Kidney glomerular epithelial cell (primary cell): ENCODE measurements around the gene DEFB123.
"Not testable (repeated sequence)": the region's sequence is repeated elsewhere in the genome, so short reads cannot be mapped to it uniquely, and the experiment has no call there.

Experiments
- DNase-seq: peaks from one replicate; lab custom pipeline; 2025; lab: John Stamatoyannopoulos, UW

Gene DEFB123, protein sequence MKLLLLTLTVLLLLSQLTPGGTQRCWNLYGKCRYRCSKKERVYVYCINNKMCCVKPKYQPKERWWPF

DNA sequence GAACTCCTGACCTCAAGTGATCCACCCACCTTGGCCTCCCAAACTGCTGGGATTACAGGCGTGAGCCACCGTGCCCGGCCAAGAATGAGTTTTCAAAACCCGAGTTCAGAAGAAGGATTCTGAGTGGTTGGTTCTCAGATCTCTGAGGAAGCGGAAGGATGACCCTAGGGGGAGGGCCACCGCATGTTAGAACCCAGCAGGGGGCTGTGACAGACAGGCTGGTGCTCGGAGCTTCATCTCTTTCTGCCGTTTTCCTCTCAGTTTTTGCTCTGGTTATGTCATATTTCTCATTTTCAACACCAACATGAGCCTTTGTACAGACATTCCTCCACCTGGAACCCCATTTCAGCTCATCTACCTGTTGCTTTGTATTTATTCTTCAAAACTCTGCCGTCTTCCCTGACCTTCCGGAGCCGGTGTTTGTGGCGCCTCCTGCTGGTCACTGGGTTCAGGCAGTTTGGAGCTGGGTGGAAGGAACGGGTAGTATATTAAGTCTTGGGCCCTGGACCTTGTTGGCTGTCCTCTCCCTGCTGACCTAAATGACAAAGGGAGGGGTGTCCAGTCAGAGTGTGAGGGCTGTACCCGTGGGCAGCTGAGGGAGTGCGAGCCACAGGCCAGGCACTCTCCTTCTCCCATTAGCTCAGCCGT lies at the start of gene DEFB123:
DEFB123 (plus strand) TSS at position 621 of the 648 bp plus-strand sequence. CDS start 67 bp downstream, outside the sequence.
- no peak for DNase-seq

DNA sequence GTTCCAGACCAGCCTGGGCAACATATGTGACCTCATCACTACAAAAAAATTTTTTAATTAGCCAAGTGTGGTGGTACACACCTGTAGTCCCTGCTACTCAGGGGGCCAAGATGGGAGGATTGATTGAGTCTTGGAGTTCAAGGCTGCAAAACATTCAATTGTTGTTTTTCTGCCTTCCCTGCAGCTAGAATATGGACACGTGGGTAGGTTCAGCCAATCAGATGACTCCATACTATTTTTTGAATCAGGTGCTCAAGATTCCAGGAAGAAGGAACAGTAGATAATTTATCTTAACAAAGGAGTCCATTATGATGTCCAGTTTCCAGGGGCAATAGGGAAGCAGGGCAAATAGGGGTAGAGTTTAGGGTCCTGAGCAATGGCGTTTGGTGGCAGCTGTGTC lies 47.6 kb upstream of the DEFB123 start:
- DNase-seq, result no peak

DNA sequence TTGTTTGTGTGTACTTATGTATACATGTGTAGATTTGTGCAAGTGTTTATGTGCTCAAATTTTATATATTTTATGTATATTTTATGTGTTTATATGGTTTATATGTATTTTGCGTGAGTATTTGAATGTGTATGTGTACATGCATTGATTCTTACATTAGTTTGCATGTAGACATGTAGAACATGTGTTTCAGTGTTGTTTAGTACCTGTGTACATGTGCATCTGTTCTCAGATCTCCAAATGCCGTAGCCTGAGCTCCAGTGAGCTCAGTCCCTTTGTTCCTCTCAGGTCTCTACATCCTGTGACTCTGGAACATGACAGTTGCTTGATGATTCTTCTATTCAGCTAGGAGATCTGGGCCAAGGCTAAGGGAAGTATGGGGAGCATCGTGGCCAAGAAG lies 45.5 kb upstream of the DEFB123 start:
- no peak for DNase-seq

DNA sequence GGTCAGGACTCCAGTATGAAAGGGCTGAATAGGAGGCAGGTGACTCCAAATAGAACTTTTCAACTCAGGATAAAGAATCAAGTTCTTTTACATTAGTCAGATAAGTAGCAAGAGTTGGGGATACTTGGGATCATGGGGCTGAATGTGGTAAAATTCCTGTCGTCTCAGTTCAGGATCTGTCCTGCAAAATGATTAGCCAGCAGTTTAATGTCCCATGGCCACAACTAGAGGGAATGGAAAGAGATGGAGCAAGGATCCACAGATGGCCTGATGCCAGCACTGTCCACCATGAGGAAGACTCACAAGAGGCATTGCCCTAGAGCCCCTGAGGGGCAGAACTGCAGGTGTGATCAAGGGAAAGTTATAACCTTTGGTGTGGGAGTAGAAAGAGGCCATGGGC lies 36.5 kb upstream of the DEFB123 start:
- no peak for DNase-seq

DNA sequence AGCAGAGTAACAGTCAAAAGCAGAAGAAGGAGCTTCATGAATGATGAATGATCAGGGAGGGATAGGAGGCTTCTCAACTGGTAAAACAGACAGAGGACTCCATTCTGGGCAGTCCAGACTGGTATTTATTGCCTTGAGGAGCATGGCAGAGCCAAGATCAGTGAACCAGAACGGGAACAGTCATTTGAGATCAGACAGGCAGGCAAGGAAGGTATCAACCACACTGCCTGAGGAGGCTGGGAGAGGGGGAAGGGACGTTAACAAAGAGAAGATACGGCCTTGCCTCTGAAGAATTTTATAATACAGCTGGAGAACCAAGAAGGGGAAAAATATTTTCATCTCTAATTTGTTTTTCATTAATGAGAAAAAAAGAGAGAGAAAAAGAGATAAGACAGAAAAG lies 34.3 kb upstream of the DEFB123 start, which contains the start of gene DEFB121:
DEFB121 (minus strand) TSS at position 101 of the 400 bp plus-strand sequence; CDS start at position 38, 63 bp downstream.
- no peak for DNase-seq

DNA sequence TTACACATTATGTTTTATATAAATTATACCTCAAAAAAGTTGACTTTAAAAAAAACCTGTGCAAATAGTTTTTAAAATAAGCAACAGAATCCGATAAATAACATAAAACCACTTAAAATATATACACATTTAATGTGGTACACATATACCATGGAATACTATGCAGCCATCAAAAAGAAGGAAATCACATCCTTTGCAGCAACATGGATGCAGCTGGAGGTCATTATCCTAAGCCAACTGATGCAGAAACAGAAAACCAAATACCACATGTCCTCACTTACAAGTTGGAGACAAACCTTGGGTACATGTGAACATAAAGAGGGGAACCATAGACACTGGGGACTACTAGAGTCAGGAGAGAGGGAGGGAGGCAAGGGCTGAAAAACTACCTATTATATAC lies 30.4 kb upstream of the DEFB123 start:
- no peak for DNase-seq

DNA sequence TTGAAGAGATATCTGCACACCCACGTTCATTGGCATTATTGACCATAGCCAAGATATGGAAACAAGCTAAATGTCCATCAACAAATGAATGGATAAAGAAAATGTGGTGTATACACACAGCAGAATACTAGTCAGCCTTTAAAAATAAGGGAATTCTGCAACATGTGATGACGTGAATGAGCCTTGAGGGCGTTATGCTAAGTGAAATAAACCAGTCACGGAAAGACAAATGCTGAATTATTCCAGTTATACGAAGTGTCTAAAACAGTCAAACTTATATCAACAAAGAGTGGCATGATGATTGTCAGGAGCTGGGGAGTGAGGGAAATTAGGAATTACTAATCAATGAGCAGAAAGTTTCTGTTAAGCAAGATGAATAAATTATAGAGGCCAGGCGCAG lies 26.1 kb upstream of the DEFB123 start:
- no peak for DNase-seq

DNA sequence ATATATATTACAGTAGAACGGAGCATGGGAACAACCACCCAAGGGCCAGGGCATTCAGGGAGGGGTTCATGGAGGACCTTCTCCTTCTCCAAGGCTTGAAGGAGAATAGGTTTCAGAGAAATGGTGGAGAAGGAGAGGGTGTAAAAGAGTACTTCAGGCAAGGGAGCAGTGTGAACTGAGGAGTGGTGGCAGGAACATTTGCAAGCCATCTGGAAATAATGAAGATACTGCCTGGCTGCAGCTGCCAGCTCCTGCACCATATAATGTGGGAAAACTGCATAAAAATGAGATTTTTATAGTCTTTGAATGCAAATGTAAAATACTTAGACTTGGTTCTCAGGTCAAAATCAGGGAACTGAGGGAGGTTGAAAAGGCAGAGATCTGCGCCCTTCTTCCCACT lies 24.8 kb upstream of the DEFB123 start:
- DNase-seq, result no peak

DNA sequence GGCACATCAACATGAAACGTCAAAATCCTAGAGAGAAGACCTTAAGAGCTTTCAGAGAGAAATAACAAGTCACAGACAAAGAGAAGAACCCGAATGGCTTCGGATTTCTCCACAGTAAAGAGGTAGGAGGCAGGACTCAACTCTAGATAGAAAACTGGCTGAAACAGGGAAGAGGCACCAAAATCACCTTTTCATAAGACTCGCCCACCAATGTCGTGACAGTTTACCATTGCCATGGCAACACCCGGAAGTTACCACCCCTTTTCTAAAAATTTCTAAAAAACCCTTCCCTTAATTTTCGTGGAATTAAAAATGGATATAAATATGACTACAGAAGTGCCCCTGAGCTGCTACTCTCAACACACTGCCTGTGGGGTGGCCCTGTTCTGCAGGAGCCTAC lies 22.1 kb upstream of the DEFB123 start:
- no peak for DNase-seq

DNA sequence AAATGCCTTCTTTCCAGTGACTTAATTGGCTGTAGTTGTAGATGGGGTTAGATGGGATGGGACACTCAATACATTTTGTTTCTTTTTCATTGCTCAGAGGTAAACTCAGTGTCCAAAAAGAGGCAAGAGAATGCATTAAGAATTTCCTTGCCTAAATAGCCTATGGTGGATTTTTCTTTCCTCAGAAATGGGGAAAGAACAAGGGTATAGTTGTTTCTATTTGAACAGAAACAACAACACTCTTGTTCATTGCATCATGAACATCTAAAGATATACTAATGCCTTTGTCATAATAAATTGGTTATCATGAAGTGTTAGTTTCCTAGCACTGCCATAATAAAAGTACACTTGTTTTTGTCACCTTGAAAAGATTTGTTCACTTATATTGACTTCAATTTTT lies 14.6 kb upstream of the DEFB123 start:
- DNase-seq, result no peak

DNA sequence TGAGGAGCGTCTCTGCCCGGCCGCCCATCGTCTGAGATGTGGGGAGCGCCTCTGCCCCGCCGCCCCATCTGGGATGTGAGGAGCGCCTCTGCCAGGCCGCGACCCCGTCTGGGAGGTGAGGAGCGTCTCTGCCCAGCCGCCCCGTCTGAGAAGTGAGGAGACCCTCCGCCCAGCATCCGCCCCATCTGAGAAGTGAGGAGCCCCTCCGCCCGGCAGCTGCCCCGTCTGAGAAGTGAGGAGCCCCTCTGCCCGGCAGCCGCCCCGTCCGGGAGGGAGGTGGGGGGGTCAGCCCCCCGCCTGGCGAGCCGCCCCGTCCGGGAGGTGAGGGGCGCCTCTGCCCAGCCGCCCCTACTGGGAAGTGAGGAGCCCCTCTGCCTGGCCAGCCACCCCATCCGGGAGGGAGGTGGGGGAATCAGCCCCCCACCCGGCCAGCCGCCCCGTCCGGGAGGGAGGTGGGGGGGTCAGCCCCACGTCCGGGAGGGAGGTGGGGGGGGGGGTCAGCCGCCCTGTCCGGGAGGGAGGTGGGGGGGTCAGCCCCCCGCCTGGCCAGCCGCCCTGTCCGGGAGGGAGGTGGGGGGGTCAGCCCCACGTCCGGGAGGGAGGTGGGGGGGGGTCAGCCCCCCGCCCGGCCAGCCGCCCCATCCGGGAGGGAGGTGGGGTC lies 13.4 kb upstream of the DEFB123 start:
- DNase-seq, result not testable (repeated sequence)

DNA sequence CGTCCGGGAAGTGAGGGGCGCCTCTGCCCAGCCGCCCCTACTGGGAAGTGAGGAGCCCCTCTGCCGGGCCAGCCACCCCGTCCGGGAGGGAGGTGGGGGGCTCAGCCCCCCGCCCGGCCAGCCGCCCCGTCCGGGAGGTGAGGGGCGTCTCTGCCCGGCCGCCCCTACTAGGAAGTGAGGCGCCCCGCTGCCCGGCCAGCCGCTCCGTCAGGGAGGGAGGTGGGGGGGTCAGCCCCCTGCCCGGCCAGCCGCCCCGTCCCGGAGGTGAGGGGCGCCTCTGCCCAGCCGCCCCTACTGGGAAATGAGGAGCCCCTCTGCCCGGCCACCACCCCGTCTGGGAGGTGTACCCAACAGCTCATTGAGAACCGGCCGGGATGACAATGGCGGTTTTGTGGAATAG lies 12.9 kb upstream of the DEFB123 start:
- not testable (repeated sequence) for DNase-seq

DNA sequence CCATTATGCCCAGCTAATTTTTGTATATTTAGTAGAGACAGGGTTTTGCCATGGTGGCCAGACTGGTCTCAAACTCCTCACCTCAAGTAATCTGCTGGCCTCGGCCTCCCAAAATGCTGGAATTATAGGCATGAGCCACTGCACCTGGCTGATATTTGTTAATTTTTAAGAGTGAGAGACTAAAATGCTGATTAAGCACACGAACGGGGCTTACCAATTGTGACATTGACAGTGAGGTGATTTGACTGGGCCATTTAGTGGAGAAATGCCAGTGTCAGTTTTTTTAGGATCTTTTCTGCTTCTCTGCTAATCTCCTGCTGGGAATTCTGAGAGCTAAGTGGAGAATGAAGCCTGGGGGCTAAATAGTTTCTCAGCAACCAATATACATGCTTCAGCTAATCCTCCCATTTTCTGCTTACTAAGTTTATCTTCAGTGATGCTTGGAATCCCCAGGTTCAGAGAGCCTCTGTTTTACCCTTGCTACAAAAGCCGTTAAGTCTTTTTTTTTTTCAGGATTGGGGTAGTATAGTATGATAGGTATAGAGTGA lies 9.8 kb upstream of the DEFB123 start:
- DNase-seq, result no peak

DNA sequence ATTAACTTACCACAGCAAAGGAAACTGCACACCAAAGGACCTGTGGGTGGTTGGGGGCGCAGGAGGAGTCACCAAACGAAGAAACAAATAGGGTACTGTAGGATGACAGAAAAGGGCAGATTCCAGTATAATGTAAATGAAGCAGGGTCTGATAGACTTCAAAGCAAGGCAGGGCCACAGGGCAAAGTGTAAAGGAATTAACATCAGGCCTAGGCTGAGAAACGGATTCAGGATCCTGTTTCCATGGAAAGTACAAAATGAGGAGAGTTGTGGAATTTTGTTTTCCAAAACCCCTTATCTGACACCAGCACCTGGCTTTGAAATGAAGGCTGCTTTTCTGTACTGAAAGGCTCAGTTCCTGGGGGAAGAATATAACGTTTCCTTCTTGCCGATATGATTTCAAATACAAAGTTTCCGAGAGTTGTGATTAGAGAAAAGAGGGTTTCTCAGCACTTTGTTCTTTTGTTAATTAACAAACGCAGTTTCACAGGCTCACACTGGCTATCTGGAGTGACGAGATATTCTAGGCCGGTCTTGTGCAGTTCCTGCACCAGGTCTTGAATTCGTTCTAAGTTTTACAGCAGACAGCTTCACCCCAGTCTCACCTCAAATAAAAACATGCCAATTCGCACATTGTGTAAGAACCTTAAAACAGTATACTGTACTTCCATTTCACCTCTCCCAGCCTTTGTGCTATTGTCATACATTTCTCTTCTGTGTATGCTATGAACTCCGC lies 5.8 kb downstream of the DEFB123 start:
- no peak for DNase-seq

DNA sequence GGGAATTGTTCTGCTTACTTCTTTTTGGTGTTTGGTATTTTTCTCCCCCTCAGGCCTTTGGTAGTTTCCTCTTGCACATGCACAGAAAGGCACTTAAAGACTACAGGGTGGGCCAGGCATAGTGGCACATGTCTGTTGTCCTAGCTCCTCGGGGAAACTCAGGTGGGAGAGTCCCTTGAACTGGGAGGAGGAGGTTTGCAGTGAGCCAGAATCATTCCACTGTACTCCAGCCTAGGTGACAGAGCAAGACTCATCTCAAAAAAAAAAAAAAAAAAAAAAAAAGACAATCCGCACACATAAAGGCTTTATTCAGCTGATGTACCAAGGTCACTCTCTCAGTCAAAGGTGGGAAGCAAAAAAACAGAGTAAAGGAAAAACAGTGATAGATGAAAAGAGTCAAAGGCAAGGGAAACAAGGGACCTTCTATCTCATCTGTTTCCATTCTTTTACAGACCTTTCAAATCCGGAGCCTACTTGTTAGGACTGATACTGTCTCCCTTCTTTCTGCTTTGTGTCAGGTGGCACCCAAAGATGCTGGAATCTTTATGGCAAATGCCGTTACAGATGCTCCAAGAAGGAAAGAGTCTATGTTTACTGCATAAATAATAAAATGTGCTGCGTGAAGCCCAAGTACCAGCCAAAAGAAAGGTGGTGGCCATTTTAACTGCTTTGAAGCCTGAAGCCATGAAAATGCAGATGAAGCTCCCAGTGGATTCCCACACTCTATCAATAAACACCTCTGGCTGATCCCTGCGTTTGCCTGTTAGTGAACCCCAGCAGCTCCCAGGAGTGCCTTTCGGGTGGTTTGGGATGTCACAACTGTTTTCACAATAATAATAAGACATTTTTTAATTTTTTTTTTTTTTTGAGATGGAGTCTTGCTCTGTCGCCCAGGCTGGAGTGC lies 9.3 kb downstream of the DEFB123 start:
- DNase-seq, result no peak

DNA sequence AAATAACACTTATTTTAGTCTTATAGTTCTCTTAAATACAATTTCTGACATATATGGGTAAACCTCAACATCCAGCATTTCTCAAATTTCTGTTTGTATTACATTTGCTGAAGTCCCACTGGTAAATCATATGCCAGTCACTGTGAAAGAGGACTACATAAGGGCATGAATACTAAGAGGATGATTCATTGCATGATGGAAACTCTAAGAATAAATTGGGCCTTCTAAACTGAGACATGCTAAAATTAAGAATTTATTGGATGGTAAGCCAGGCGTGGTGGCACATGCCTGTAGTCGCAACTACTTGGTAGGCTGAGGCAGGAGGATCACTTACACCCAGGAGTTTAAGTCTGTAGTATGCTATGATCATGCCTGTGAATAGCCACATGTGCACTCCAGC lies 12.1 kb downstream of the DEFB123 start:
- DNase-seq, result no peak

DNA sequence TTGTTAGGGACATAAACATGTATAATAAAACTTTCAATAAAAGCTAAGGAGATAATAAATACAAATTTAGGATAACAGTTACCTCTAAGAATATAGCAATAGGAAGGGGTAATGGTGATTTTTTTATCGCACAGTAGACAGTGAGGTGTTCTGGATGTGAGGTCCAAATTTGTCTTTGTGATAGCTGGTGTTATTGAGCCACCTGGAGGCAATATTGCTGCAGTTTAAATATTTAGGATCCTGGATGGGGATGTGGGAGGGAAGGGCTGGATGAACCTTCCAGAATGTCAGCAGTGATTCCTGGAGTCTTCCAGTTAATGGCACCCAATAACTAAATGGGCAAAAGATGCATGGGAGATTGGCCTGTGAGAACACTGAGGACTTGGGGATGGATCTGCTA lies 13.9 kb downstream of the DEFB123 start:
- no peak for DNase-seq

DNA sequence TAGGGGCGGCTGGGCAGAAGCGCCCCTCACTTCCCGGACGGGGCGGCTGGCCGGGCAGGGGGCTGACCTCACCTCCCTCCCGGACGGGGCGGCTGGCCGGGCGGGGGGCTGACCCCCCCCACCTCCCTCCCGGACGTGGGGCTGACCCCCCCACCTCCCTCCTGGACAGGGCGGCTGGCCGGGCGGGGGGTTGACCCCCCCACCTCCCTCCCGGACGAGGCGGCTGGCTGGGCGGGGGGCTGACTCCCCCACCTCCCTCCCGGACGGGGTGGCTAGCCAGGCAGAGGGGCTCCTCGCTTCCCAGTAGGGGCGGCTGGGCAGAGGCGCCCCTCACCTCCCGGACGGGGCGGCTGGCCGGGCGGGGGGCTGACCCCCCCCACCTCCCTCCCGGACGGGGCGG lies 30.5 kb downstream of the DEFB123 start:
- DNase-seq, result not testable (repeated sequence)

DNA sequence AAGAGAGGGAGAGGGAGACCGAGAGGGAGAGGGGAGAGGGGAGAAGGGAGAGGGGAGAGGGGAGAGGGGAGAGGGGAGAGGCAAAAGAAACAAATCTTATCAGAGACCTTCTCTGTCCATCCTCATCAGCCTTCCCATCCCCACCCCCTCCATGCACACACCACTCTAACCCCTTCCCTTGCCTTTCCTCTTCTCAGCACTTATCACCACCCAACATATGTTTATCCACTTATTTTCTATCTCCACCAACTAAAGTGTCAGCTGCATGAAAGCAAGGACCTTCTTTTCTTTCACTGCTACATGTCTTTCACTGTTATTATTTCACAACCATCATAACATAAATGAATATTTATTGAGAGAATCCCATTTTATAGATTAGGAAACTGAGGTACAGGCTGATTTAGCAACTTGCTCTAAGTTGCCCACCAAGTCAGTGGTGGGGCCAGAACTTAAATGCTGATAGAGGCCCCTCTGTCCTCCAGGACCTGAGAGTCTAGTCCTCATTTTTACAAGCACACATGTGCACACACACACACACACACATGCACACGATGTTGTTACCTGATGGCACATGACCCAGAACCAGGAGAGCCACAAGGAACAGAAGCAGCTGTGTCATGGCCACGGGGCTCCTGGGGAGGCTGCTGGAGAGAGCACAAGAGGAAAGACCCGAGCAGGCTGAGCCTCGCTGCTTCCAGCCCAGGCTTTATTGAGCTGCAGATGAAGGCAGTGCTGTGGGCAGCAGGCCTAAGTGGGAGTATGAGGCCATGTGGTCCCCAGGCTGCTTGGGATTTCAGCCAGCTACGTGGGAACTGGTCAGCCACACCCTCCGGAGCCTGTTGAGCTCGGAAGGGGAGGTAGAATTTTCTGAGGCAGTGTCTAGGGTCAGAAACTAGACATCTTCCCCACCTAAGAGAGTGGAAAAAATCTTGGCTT lies 32.2 kb downstream of the DEFB123 start:
- no peak for DNase-seq

DNA sequence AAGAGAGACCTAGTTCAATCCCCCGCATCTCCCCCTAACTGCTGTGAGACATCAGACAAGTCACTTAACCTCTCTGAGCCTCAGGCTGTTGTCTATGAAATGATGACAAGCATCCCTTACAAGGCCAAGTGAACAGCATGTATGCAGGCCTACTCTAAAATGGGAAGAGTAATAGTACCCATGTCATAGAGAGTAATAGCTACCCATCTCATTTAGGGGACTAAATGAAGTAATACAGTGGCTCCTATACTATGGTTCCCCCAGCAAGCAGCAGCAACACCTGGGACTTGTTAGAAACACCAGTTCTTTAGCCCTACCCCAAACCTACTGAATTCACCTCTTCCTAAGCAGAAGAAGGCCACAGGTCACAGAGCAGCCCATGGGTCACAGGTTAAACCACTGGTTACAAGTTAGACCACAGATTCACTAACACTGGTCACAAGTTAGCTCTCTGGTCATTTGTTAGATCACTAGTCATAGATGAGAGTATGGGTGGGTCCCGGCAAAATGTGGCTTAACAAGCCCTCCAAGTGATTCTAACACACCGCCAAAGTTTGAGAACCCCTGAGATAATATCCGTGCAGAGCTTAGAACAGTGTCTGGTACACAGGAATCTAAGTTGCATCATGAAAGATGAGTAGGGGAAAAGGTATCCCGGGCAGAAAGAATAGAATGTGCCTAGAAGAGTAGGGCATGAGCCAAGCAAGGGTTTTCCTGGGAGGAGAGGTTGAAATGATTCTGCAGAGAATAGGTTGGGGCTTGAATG lies 33.1 kb downstream of the DEFB123 start:
- DNase-seq, result no peak
